ENCODE results near the gene STAT6.

- TF ChIP-seq CTCF (IDR thresholded peaks at IDR 0.05) (no peak), POLR2A (IDR thresholded peaks at IDR 0.05) (no peak), POLR2AphosphoS5 (IDR thresholded peaks at IDR 0.05) (no peak), EP300 (IDR thresholded peaks at IDR 0.05) (no peak)
Measured at GRCh38 chr12:57129321-57129842, 18.2 kb upstream of the STAT6 start.
